HG03565 (cell line): Measurements from ENCODE around the gene ALX4.

ENCODE experiments used
- ATAC-seq: cut with Tn5 transposase; IDR thresholded peaks from one replicate; pipeline ENCODE4 v1.9.1; 2021; ENCODE audit warnings: mild to moderate bottlenecking, moderate library complexity; ENCODE audit not compliant: unreplicated experiment

Gene ALX4

GRCh38 chr11:44213148-44213547 lies 96.8 kb downstream of the ALX4 start:
- ATAC-seq: no peak

GRCh38 chr11:44212128-44212527 lies 97.8 kb downstream of the ALX4 start:
- ATAC-seq: no peak
